ENCODE data around the gene PTPRB. TPM values are rescaled to one million over a fixed set of nuclear protein-coding genes. Genes with fewer than 3 reads are reported as not detected.

Gene PTPRB
- total RNA-seq, 1 experiment from 2014 or later = 0.17 TPM

GRCh38 chr12:70553391-70553859 is 83.8 kb downstream of the PTPRB start:
- no peaks in the 10 kb centered on the region for H3K79me2 ChIP-seq (ENCODE audit: insufficient read depth, low read length)
- no peaks in the 10 kb centered on the region for H3K9me3 ChIP-seq (ENCODE audit: control insufficient read depth in 1 of 2, insufficient read depth in 1 of 2, low read depth in 1 of 2, low read length in 2 of 2)
- no peaks in the 10 kb centered on the region for H4K20me1 ChIP-seq (ENCODE audit: insufficient read depth)
- ChIA-PET POLR2A (no interaction called here), CTCF (no interaction called here), RAD21 (ENCODE audit: low non-redundant PET in 1 of 2, low total read pairs in 2 of 2, uncharacterized antibody in 2 of 2, unreplicated experiment in 2 of 2) (no interaction called here)
- DNase-seq (ENCODE audit: low read depth, low spot score) (no peak), ATAC-seq (no peak)
- H3K9me2 ChIP-seq (ENCODE audit: insufficient read depth) = no peaks in the 10 kb centered on the region
- H3K36me3 ChIP-seq (ENCODE audit: control insufficient read depth in 1 of 2, insufficient read depth in 2 of 2, low read length in 2 of 2) = no peaks in the 10 kb centered on the region
- H3K4me2 ChIP-seq (ENCODE audit: low read length) = no peak overlapping the region
- no peak overlapping the region for H3K4me3 ChIP-seq (replicated peaks in 1 of 2; ENCODE audit: low read depth in 1 of 2, low read length in 2 of 2)
- intact Hi-C loops (cut with micrococcal nuclease) = no loop called here
- BruUV-seq (replicated peaks) = no TSS peak
- no peak overlapping the region for H3K27ac ChIP-seq (ENCODE audit: low read depth, low read length)
- no peak for TF ChIP-seq YY1 (IDR thresholded peaks at IDR 0.05; ENCODE audit: extremely low read depth, insufficient replicate concordance, low read depth, low read length)
- no peak for TF ChIP-seq ELF1 (IDR thresholded peaks at IDR 0.05; ENCODE audit: borderline replicate concordance, low read depth)
- no peak for TF ChIP-seq EGR1 (IDR thresholded peaks at IDR 0.05; ENCODE audit: low read depth)
- no peak for TF ChIP-seq POLR2A (IDR thresholded peaks at IDR 0.05; ENCODE audit: borderline replicate concordance, extremely low read depth, insufficient read depth, insufficient read length)
- TF ChIP-seq FOSL1 (IDR thresholded peaks at IDR 0.05; ENCODE audit: low read depth) = no peak
- no peak for TF ChIP-seq JUND (IDR thresholded peaks at IDR 0.05)
- TF ChIP-seq RAD21 (IDR thresholded peaks at IDR 0.05; ENCODE audit: low read depth) = no peak
- TF ChIP-seq ATF3 (IDR thresholded peaks at IDR 0.05) = no peak
- TF ChIP-seq ZFX (IDR thresholded peaks at IDR 0.05) = no peak
- no peak for TF ChIP-seq REST (IDR thresholded peaks at IDR 0.05; ENCODE audit: low read depth)
- H3K4me1 ChIP-seq (ENCODE audit: control insufficient read depth in 1 of 2, insufficient read depth in 2 of 2, low read length in 2 of 2) = peaks cover 7 to 25% of the 10 kb centered on the region in 2 experiments
- no peaks in the 10 kb centered on the region for H3K27me3 ChIP-seq (ENCODE audit: insufficient read depth, low read length)
- H2AFZ ChIP-seq (ENCODE audit: low read depth, low read length, poor library complexity, severe bottlenecking) = no peak overlapping the region
- H3K9ac ChIP-seq (ENCODE audit: low read length) = no peak overlapping the region
